Activated T-cell treated with anti-CD3 and anti-CD28 coated beads for 4 hours (primary cell): ENCODE data around the gene OBSCN.

Experiments
- DNase-seq: peaks from one replicate; pipeline ENCODE4 v3.0.0-alpha.2; 2020

OBSCN gene

DNA sequence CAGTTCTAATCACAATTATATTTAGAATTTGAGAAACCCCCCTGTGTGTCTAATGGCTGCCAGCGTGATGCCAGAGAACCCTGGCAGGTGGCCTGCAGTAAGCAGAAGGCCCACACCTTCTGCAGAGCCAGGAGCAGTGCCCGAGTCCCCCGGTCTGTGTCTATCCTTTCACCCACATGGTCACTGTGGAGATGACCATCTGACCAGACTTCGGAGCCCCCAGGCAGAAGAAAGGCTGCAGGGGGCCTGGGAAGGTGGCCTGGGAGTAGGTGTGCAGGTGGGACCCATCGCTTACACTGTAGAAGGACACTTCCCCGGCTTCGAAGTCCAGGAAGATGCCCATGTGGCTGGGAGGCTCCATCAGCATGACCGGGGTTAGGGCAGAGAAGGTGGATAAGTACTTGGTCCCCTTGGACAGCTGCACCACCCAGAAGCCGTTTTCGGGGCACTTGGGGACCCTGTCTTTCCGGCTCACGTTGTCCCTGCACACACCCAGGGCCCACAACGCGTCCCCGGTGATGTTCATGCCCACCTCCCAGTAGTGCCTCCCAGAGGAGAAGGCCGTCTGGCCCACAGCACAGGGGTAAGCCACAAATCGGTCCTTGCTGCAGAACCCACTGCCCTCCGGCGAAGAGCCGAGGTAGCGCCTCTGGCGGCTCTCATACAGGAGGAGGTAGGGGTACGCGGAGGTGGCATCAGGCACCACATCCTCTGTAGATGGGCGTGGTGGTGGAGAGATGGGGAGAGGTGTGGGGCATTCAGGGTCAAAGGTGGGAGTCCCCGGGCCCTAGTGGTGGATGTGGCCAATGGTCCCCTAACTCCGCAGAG lies 200.4 kb downstream of the OBSCN start:
- no peak for DNase-seq

DNA sequence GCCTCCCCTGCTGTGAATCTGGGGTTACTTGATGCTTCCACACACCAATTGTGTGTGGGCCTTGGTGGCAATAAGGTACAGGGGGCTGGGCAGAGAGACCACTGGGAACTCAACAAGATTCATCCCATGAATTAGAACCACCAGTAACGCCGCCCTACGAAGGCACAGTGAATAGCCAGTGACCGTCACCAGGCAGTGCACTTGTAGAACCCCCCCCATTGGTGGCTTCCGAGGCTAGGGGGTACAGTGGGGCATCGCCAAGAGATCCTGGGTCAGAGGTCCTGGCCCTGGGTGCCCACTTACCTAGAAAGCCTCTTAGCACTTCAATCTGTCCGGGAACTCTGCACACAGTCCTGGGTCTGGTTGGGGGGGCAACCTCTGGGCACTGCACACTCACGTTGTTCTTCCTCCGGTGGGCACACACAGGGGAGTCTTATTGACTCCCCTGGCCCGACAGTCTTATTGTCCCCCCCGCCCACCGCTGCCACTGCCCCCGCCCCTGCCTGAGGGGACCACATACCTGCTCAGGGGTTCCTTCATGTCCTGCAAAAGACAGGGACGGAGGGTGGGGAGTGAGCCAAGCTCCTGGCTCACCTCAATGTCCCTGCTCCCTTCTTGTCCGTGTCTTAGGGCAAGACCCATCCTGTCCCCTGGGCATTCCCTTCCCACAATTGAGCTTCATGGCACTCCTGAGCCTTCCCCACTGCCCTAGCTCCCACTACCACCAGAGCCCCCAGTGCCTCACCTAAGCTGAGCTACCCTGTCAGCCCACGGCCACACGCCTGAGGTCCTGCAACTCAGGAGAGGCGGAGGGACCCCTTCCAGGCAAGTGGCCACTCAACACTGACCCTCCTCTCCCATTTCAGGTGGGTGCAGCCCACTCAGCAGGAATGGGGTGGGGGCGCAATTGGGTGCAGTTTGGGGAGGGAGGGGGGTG lies 201.3 kb downstream of the OBSCN start:
- no peak for DNase-seq

DNA sequence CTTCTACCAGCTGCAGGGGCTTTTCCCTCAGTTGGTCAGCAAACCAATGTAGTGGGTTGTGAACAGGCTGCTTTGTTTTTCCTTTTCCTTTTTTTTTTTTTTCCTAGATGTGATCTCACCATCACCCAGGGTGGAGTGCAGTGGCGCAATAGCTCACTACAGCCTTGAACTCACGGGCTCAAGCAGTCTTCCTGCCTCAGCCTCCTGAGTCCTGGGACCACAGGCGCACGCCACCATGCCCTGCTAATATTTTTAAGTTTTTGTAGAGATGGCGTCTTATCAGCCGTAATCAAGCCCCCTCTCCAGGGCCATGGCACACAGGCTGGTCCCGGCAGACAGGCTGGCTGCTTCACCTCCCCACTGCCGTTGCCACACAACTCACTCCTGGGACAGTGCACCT lies 202.2 kb downstream of the OBSCN start:
- DNase-seq, result no peak

DNA sequence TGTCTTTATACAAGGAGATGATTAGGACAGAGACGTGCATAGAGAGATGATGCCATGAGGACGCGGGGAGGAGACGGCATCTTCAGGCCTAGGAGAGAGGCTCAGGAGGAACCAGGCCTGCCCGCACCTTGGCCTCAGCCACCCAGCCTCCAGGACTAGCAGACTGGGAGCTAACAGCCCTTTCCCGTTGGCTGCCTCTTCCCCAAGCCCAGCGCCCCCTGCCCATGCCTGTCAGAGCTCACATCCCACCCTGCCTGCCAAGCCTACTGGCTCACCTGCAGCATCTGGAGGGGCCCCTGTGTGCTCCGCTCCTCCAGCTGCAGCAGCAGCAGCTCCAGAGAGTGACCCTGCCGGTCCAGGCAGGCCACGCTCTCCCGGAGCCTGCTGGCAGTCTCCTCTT lies 202.8 kb downstream of the OBSCN start:
- DNase-seq, result no peak

DNA sequence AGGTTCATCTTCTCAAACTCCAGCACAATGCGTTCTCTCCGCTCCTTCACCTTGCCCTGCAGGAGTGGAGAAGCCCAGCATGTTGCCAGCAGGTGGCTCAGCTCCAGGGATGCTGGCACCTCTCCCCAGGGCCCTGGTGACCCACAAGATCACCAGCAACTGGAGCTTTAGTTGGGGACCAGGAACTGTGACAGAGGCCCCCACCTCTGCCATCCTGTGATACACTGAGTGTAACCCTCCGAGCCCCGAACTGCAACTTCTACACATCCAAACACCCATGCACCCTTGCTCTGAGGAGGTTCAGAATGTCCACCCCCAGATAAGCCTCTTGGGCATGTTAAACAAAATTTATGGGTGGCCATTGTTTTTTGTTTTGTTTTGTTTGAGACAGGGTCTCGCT lies 203.3 kb downstream of the OBSCN start:
- DNase-seq, result no peak

DNA sequence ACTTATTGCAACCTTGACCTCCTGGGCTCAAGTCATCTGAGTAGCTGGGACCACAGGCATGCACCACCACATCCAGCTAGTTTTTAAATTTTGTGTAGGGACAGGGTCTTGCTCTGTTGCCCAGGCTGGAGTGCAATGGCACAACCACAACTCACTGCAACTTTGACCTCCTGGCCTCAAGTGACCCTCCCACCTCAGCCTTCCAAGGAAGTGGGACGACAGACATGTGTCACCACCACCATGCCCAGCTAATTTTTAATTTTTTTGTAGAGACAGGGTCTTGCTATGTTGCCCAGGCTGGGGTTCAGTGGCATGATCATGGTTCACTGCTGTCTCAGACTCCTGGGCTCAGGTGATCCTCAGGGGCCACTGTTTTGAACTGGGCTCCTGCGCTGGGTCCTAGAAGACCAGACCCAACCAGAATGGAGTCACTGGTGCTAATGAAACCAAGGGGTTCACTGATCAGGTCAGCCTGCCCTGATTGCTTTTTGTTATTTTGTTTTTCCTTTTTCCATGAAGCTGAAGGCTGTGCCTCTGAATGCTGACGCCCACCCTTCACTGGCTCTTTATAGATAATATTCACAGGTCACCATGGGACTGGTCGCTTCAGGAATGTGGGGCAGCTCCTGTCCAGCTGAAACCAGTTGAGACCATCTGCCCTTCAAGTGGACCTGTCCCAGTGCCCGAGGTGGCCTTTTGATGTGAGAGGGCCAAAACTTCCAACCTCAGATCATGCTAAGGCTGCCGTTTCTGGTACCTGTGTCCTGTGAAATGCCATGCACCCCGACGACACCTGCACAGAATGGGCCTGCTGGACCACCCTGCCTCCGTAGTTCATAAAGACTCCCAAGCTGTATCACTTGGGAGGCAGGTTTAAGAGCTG lies 203.9 kb downstream of the OBSCN start:
- DNase-seq, result no peak

DNA sequence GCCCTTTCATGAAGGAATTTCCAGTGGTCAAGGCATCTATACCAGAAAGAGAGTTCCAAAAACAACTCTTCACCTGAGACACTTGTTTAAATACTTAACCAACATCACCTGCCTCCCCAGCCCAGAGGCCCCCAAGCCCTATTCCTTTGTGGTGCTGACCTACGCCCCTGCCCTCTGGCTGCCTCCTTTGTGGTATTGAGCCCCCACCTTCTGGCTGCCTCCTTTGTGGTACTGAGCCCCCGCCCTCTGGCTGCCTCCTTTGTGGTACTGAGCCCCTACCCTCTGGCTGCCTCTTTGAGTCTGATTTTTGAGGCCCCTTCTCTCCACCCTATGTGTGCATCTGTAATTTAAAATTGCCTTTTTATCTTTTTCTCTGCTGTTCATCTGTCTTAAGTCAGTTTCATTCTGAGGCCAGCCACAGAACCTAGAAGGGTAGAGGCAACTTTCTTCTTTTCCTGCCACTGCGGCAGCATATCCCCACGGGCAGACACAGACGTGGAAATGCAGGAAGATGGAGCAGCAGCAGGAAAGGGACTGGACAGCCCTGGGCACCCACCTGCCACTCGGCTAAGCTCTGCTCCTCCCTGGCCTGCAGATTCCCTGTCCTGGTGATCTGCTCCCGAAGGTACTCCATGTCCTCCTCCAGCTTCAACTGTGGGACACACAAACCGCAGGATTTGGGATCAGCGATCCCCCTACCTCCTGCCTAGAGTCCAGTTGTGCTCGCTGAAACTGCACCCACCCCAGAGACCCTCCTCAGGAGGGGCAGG lies 205.6 kb downstream of the OBSCN start:
- DNase-seq, result no peak

DNA sequence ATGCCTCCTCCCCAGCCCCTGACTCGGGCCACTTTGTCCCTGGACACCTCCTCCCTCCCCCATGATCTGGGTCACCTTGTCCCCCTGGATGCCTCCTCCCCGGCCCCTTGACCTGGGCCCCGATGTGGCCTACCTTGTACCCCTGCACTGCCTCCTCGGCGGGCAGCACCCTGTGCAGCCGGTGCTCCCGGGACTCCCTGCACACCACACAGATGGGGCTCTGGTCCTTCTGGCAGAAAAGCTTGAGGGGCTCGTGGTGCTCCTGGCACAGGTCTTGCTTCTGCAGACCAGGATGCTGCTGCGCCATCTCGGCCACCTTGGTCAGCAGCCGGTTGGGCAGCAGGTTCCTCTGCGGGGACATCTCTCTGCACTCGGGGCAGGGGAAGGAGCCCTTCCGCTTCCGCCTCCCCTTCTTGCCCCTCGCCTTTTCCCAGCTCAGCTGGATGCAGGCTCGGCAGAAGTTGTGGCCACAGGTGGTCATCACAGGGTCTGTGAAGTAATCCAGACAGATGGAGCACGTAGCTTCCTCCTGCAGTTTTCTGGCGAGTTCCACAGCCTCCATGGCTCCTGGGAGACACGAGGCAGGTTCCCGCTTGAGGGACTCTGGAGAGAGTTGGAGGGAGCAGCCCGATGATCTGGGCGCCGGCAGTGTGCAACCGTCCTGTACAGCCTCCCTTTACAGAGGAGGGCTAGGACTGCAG lies 206.8 kb downstream of the OBSCN start:
- DNase-seq, result no peak

DNA sequence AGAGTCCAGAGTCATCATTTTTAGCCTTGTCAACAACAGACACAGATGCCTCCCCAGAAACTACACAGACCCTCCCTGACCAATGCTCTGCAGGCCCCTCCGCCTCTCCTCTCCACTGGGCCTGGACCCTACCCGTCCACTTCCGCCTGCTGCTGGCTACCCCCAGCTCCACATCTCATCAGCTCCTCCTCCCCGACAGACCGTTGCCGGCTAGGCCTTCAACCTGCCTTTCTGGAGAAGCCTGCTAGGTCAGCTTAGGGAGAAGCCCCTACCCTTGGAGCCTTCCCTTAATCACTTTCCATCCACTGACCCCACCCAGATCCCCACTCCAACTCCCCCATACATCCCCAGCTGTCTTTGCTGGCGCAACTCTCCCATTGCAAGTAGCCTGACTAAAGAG lies 207.4 kb downstream of the OBSCN start:
- no peak for DNase-seq

DNA sequence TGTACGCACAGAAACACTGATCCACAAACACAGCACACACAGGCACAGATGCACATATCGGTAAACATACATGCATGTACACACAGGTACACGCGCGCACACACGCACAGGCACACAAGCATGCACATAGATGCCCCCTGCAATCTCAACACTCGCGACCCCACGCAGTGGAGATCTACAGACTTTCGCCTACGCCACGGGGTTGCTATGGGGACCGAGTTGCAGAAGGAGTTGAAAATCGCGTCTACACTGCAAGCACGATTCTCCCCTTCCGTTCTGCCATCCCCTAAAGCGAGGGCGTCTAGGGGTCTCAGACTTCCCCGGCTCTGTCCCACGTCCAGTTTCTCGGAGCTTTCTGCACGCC lies 208.0 kb downstream of the OBSCN start:
- no peak for DNase-seq

DNA sequence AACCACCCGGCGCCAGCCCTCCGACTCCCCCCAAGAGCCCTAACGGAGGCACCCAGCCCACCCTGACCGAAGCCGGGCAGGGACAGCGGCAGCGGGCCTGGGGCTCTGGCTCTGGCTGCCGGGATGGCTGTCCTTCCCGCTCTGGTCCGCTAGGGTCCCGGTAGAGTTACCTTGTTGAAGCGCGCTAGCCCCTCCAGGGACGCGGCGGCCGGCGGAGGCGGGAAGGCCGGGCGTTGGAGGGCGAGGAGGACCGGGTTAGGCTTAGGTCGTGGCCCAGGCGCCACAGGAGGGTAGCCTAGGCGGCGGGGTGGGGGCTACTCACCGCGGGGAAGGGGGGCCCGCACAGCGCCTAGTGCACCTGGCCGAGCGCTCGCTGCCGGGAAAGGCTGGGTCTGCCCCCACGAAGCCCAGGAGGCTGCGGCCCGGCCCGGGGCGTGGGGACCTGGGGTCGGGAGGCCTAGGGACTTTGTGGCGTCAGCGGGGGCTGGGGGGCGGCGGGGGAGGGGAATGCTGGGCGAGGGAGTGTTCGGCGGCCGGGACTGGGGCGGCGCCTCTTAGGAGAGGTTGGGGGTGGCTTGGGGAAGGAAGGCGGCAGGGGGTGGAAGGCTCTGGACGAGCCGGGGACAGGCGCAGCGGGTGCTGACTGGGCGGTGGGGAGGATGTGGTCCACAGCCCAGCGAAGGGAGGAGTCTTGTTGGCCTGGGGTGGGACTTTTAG lies 208.5 kb downstream of the OBSCN start, which contains the start of gene TRIM17:
Gene TRIM17 (minus strand): TSS at position 645 of the 717 bp plus-strand sequence. CDS start 1,789 bp downstream, outside the sequence.
- no peak for DNase-seq

DNA sequence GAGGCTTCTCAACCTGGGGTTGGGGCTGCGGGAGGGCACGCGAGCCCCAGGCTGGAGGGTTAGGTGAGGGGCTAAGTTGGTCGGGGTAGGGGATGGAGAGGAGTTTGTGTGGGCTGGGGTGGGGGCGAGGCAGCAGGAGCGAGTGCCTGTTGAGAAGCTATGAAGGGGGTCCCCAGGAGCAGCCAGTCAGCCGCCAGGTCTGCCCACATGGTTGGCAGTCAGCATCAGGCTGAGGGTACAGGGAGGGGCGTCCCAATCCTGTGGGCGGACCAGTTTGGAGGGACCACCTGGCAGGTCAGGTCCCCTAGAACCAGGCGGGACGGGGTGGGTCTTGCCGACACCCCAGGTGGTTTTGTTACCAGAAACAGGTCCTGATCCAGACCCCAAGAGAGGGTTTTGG lies 209.2 kb downstream of the OBSCN start:
- no peak for DNase-seq

DNA sequence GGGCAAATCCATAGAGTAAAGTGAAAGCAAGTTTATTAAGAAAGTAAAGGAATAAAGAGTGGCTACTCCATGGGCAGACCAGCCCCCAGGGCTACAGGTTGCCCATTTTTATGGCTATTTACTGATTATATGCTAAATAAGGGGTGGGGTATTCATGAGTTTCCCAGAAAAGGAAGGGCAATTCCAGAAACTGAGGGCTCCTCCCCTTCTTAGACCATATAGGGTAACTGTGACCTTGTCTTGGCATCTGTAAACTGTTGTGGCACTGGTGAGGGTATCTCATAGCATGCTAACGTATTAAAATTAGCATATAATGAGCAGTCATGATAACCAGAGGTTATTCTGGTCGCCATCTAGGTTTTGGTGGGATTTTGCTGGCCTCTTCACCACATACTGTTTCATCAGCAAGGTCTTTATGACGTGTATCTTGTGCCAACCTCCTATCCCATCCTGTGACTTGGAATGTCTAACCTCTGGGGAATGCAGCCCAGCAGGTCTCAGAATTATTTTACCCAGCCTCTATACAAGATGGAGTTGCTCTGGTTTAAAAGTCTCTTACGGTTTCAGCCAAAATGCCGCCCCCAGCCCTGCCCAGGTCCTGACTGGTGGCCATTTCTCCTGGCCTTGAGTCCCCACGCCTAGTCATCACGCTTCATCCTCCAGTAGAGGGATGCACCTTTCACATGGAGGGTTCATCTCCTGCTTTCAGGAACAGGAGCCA lies 209.8 kb downstream of the OBSCN start:
- no peak for DNase-seq

DNA sequence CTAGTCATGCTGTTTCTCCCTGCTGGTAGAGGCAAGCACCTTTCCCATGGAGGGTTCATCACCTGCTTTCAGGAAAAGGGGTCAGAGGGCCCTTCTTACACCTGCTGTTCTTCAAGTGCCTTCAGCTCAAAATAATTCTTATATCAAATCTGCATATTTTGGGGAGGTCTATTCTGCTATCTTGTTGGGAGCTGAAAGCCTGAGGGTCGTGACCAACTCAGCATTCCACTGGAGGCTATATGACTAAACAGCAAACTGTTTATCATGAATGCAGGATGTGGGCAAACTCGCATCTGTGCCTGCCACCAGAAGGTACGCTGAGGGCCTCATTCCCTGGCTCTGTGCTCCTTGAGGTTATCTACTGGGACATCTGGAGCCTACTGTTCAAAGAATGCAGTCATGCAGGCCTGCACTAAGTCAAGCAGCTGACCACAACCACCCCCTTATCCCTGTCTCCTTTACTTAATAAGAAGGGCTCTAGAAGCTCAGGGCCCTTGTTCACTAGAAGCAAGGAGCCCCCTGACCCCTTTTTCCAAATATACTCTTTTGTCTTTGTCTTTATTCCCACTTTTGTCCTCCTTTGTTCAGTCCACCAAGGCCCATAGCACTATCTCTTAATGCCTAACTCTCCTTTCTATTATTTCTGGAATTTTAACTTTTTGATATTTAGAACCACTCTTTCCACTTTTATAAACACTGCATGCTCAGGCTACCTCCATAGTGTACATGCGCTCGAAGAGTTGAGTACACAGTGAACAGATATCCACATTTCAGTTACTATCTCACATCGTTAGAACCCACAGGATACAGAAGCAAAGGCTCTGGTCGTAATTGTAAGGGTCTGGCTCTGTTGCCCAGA lies 213.4 kb downstream of the OBSCN start:
- DNase-seq, result no peak

DNA sequence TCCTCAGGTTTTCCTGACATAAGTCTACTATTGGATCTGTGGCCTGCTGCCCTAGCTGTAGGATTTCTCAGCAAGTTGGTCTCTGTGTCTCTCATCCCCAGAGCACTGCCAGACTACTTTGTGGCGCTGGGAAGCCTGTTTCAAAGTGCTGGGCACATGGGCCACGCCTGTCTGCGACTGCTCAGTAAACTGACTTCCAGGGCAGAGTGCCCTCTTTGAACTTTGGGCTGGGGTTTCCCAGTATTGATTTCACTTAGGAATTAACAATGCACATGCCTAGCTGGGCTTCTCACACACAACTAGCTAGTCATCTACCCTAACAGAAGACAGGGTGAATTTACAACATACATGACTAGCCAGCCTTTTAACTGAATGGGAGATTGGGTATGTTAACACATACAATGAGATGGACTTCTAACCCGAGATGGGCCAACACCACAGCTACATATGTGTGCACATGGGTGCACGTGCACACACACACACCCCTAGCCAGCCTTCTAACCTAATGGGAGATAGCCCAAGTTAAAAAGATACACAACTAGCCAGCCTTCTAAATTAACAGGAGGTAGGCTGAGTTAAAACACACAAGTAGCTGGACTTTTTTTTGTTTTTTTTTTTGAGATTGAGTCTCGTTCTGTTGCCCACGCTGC lies 215.7 kb downstream of the OBSCN start:
- DNase-seq, result no peak

DNA sequence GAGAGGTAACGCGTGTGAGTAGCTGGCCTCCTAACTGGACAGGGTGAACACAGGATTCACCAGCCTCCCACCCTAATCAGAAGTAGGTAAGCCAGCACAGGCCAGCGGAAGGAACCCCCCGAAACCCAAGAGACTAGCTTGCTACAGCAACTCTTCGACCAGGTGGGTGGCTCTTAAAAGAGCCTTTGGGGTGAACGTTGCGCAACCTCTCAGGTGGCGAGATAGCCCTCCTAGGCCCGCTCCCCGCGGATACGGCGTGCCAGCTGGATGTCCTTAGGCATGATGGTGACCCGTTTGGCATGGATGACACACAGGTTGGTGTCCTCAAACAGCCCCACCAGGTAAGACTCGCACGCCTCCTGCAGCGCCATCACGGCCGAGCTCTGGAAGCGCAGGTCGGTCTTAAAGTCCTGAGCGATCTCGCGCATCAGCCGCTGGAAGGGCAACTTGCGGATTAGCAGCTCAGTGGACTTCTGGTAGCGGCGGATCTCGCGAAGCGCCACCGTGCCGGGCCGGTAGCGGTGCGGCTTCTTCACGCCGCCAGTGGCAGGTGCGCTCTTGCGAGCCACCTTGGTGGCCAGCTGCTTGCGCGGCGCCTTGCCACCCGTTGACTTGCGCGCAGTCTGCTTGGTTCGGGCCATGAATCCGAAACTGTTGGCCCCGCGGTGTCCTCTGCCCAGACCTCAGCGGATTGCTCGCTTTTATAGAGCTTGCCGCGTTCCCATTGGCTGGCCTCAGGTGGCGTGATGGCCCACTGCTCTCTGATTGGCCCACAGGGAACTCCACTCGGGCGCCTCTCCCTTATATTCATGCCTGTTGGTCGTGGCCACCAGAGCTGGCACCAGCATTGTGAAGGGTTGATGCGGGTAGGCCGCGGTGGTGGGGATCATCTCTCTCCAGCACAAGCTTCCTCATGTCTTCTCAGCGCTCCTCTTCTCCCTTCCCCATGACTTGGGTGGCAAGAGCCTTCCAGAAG lies 217.1 kb downstream of the OBSCN start:
- DNase-seq, result no peak

DNA sequence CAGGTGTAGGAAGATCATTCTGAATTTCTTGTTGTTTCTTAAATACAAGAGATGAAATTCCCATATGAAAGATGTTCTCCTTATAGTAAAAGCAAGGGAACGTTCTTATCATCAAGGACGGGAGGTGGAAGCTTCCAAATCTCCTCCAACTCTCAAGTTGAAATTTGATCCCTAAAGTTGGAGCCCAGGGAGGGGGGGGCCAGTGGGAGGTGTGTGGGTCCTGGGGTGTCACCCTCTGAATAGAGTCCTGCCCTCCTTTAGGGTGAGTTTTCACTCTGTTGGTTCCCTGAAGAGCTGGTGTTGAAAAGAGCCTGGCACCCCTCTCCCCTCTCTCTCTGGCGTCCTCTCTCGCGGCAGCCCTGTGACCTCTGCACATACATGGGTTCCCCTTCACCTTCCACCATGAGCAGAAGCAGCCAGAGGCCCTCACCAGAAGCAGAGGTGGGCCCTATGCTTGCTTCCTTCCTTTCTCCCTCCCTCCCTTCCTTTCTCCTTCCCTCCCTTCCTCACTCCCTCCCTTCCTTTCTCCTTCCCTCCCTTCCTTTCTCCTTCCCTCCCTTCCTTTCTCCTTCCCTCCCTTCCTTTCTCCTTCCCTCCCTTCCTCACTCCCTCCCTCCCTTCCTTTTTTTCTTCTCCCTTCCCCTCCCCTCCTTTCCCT lies 218.8 kb downstream of the OBSCN start:
- DNase-seq, result no peak
